Neutrophil (primary cell): Measurements from ENCODE around the gene SLC25A26.

ENCODE experiments used
- H3K27ac ChIP-seq: fragments of 200-600 bp; sonication (generic); 2 replicates; pipeline ENCODE4 v1.5.1; 2016; ENCODE audit warnings: mild to moderate bottlenecking, moderate library complexity
- H3K27me3 ChIP-seq: fragments of 200-600 bp; sonication (generic); 2 replicates; pipeline ENCODE4 v1.6.0; 2016; ENCODE audit warnings: mild to moderate bottlenecking
- H3K36me3 ChIP-seq: fragments of 200-600 bp; sonication (generic); 2 replicates; pipeline ENCODE4 v1.5.1; 2017
- H3K4me1 ChIP-seq, 2 experiments: fragments of 200-600 bp in 1 of 2; sonication (generic) in 1 of 2; 1 replicate in 1 of 2; 2 replicates in 1 of 2; pipeline versions ENCODE4 v1.5.1 to v1.6.1; 2013 to 2016; ENCODE audit warnings: low read depth in 1 of 2, low read length in 1 of 2, mild to moderate bottlenecking in 1 of 2, moderate library complexity in 1 of 2; ENCODE audit not compliant: control insufficient read depth in 1 of 2, insufficient read depth in 1 of 2
- H3K4me3 ChIP-seq, 2 experiments: fragments of 200-600 bp in 1 of 2; sonication (generic) in 1 of 2; 1 replicate in 1 of 2; 2 replicates in 1 of 2; pipeline ENCODE4 v1.5.1; 2013 to 2016; ENCODE audit warnings: low read depth in 1 of 2, low read length in 1 of 2, mild to moderate bottlenecking in 1 of 2, moderate library complexity in 1 of 2
- H3K9me3 ChIP-seq: fragments of 200-600 bp; sonication (generic); 2 replicates; pipeline ENCODE4 v1.5.1; 2016
- CTCF ChIP-seq: fragments of 200-600 bp; sonication (generic); IDR thresholded peaks from 2 replicates; pipeline ENCODE4 v1.5.1; 2016; ENCODE audit warnings: antibody characterized with exemption

Gene SLC25A26

GRCh38 chr3:66242788-66243464 is 22.1 kb downstream of the SLC25A26 start:
- Histone ChIP-seq H3K36me3 (no peaks in the 10 kb centered on the region), H3K27me3 (no peaks in the 10 kb centered on the region), H3K4me3 (no peak overlapping the region), H3K4me1 (no peaks in the 10 kb centered on the region), H3K9me3 (no peaks in the 10 kb centered on the region), H3K27ac (no peak overlapping the region)
- TF ChIP-seq CTCF = no peak

GRCh38 chr3:66248641-66249040 is 27.8 kb downstream of the SLC25A26 start:
- H3K27me3 ChIP-seq = no peaks in the 10 kb centered on the region

GRCh38 chr3:66253790-66254620 is 33.2 kb downstream of the SLC25A26 start:
- Histone ChIP-seq H3K27me3 (no peaks in the 10 kb centered on the region), H3K9me3 (no peaks in the 10 kb centered on the region), H3K4me3 (no peak overlapping the region), H3K36me3 (no peaks in the 10 kb centered on the region), H3K27ac (no peak overlapping the region), H3K4me1 (no peaks in the 10 kb centered on the region)
- TF ChIP-seq CTCF = peak; percentile 78

More at GRCh38 chr3:66248641-66249040, 27.8 kb downstream of the SLC25A26 start:
- H3K4me3 ChIP-seq = no peak overlapping the region
- H3K27ac ChIP-seq = no peak overlapping the region
- no peaks in the 10 kb centered on the region for H3K36me3 ChIP-seq
- H3K9me3 ChIP-seq = no peaks in the 10 kb centered on the region
- no peaks in the 10 kb centered on the region for H3K4me1 ChIP-seq
- no peak for TF ChIP-seq CTCF

GRCh38 chr3:66255865-66256264 is 35.1 kb downstream of the SLC25A26 start:
- H3K9me3 ChIP-seq = no peaks in the 10 kb centered on the region
- H3K27ac ChIP-seq = no peak overlapping the region
- no peaks in the 10 kb centered on the region for H3K27me3 ChIP-seq
- H3K4me1 ChIP-seq = no peaks in the 10 kb centered on the region
- H3K36me3 ChIP-seq = no peaks in the 10 kb centered on the region
- no peak overlapping the region for H3K4me3 ChIP-seq
- no peak for TF ChIP-seq CTCF

- Histone ChIP-seq H3K27ac (no peak overlapping the region), H3K4me3 (no peak overlapping the region)
- no peak for TF ChIP-seq CTCF
Measured at GRCh38 chr3:66256806-66257205, 36.0 kb downstream of the SLC25A26 start.

More at GRCh38 chr3:66256806-66257205, 36.0 kb downstream of the SLC25A26 start:
- no peaks in the 10 kb centered on the region for H3K9me3 ChIP-seq
- H3K36me3 ChIP-seq = no peaks in the 10 kb centered on the region
- no peaks in the 10 kb centered on the region for H3K27me3 ChIP-seq
- no peaks in the 10 kb centered on the region for H3K4me1 ChIP-seq
